HG03280 (cell line): ENCODE measurements around the gene WDR33.

Experiments
- ATAC-seq: cut with Tn5 transposase; IDR thresholded peaks from one replicate; pipeline ENCODE4 v1.9.1; 2021; ENCODE audit warnings: mild to moderate bottlenecking, moderate library complexity; ENCODE audit not compliant: unreplicated experiment

The WDR33 gene

GRCh38 chr2:127721978-127722355 lies 89.0 kb downstream of the WDR33 start:
- ATAC-seq, result no peak

GRCh38 chr2:127721311-127721977 lies 89.5 kb downstream of the WDR33 start:
- no peak for ATAC-seq

DNA sequence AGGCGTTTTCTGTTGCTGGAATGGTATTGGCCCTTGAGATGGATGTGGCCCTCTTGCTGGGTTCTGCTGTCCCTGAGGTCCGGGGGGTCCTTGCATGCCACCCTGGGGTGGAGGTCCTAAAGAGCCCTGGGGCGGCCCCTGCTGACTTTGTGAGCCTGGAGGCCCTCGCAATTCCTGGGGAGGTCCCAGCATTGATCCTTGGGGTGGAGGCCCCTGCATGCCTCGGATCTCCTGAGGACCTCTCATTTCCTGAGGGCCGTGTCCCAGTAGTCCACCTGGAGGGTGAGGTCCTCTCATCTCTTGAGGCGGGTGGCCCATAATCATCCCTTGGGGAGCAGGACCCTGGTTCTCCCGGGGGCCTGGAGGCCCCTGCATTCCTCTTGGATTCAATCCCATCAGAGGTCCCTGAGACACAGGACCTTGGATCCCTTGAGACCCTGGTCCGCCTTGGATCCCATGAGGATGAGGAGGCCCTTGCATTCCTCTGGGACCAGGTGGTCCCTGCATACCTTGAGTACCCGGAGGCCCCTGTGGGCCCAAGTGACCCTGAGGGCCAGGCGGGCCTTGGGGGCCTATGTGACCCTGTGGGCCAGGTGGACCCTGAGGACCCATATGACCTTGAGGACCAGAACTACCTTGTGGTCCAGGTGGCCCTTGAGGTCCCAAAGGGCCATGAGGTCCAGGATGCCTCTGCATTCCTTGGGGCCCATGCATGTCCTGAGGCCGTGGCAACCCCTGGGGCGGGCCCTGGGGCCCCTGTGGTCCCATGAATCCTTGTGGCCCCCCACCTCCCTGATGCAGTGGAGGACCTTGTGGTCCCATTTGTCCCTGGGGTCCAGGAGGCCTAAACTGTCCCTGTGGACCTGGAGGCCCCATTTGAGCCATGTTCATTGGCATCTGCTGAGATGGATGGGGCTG lies 91.4 kb downstream of the WDR33 start:
- ATAC-seq, result no peak

DNA sequence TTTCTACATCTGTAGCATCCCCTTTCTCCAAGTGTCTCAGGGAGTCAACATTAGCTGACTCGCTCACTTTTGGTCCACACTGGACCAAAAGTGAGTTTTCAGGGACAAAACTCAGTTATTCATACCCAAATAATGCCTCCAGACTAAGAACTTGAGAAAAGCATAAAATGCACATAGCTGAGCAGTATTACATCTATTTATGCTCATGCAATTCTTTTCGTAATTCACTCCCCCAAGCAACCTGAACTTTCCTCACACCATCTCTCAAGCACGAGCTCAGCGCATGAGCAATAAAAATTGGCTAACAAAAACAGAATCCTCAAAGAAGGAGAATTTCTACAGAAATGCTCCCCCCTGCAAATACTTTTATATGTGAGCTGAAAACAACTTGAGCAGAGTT lies 92.7 kb downstream of the WDR33 start:
- no peak for ATAC-seq

DNA sequence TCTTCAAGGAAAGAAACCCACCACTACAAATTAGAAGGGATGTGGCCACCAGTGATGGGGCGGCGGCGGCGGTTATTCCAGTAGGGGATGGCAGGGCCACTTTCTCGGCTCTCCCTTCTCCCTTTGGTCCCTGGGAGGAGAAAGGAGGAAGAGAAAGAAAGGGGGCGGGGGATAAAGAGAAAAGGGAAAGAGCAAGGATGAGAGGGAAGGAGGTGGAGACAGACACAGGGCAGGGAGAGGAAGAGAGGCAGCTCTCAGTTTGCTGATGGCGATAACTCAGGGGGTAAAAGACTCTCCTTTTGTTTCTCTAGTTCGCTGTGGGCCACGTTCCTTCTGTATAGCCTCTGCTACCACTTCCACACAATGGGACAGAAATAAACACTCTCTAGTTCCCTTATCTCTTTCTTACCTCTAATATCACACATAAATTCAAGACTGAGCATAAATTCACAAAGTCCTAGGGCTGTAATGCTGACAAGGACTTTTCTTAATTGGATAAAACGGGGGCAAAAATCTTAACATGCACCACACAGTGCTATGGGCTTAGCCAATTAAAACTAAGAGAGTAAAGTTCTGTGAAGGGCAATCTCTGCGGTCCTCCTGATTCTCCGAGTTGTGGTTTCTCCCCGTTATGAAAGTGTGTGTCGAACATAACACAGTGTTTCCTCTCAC lies 95.1 kb downstream of the WDR33 start:
- no peak for ATAC-seq

GRCh38 chr2:127713562-127713961 lies 97.4 kb downstream of the WDR33 start:
- ATAC-seq, result no peak

DNA sequence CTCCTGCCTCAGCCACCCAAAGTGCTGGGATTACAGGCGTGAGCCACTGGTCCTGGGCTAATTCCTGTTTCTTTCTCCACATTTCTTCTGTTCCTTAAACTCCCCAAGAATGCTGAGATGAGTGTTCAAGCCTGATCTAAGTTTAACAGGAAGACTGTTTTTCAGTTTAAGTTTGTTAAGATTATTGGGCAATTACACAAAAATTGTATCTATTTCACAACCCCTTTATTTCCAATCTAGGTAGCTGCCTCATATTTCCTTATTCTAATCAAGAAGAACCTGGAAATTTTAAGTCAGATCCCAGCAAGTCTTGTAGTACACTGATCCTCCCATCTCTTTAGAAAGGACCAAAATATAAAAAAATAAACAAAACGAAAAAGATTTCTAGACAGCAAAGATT lies 98.0 kb downstream of the WDR33 start:
- ATAC-seq, result no peak

DNA sequence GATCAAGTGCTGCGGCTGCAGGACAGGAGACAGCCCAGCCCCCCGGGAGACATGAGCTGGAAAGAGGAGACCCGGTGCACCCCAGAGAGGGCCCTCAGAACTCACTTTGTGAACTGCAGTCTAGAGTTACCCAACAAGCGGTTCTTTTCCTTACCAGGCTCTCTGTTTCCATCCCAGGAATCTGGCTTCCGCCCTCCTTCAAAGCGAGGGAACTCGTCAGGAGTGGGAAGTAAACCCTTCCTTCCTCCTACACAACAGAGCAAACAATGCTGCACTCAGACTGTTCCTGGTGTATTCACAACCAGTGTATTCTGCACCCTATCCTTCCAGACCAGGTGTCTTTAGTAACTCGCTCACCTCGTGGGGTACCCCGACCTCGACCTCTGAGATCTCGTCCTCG lies 101.6 kb downstream of the WDR33 start:
- no peak for ATAC-seq

DNA sequence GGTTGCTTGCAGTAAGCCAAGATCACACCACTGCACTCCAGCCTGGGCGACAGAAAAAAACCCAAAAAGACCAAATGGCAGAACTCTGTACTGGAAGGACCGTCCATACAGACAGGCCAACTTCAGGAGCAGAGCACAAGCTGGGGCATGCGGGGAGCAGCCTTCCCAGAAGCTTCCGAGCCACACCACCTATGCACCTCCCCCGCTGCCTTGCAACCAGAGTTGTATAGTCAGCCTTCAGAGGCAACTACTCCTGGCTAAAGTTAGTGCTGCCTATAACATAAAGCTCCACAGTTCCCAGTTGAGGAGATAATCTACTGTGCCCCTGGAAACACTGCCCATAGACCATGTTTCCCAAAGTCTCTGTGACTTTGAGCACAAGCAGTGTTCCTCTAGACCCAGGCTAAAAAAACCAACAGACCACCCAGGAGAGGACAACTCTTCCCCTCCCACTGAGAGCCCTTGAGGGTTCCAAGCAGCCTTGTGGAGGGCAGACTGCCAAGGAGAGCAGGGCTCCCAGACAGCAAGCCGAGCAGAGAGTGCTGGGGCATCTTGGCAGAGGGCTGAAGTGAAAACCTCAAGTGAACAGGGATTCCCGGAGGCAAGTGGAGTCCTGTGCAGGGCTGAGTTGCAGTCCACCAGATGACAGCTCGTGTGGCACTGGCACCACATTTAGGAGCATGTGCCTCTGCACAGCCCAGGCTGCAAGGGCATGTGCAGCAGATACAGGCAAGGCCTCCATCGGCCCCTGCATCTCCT lies 102.9 kb downstream of the WDR33 start:
- no peak for ATAC-seq

GRCh38 chr2:127706215-127706990 lies 104.6 kb downstream of the WDR33 start:
- no peak for ATAC-seq

DNA sequence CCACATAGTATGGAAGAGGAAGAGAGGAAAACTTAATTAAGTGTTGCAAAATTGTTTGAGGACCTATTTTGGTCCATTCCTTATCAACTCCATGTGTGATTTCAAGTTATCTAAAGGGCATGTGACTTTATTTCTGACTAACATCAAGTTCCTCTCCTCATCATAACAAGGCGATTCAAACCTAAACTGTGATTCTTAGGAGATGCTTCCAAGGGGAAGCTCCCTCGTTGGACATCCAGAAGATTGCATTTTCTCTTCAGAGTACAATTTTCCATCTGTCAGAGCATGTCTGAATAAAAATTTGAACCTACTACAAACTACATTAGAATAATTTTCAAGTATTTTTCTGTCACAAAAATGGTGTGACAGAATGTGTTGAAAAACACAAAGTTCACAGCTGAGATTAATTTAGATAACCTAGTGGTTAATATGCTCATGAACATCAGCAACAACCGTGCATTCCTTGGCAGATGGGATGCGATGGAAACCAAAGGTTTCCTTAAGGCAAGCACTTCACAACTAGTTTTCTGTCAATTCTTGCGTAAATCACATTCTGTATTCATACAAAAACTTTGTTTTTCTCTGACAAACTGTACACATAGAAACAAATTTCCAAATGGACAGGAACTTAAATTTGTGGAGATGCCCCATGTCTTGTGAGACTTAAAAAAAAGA lies 105.4 kb downstream of the WDR33 start:
- no peak for ATAC-seq

- ATAC-seq, result no peak
Observed at GRCh38 chr2:127704641-127705390, 106.2 kb downstream of the WDR33 start.

DNA sequence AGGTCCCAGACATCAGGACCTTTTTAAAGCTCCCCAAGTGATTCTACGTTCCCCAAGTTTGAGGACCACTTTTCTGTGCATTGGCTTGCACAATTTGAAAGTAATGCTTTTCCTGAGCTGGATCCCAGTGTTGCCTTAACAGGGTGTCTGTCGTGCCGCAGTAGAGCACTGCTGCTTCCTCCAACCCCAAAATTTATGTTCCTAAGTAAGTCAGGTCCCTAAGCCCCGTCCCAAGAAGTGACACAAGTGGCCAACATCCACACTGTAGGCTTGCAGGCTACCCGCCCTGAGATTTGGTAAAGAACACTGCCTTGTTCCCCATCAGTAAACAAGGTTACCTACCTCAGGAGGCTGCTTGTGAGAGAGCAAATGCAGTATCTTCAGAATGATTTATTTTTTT lies 107.7 kb downstream of the WDR33 start:
- ATAC-seq, result no peak

DNA sequence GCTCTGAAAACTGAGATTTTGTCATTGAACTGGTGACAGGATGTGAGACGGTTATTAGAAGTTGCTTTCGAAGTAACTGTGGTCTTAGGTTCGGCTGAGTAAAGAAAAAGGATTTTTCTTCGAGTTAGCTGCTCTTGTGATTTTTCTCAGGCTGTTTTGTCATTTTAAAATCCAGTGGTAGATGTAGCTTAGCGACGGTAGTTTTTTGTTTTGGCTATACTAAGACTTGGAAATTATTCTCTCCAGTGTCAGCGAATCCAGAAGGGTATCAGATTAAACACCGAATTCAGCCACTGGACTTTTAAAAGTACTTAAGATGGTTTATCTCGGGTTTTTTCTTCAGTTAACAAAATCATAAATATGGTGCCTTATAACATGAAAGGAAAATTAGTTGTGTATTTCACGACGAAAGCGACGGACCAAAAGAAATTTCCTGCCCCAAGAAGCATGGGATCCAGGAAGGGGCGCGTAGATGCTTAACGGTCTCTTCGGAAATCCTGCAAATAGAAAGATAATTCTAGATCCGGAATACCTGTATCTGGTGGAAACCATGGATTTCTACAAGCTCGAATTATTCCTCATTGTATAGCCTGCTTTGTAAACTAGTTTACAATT lies 108.5 kb downstream of the WDR33 start:
- no peak for ATAC-seq

- peak; percentile 56 for ATAC-seq
Observed at GRCh38 chr2:127701651-127702394, 109.1 kb downstream of the WDR33 start.

GRCh38 chr2:127701193-127701650 lies 109.7 kb downstream of the WDR33 start, which contains the start of gene SFT2D3:
SFT2D3 (plus strand) TSS chr2:127701497; CDS start chr2:127701529, 32 bp downstream.
- peak; percentile 75 for ATAC-seq

DNA sequence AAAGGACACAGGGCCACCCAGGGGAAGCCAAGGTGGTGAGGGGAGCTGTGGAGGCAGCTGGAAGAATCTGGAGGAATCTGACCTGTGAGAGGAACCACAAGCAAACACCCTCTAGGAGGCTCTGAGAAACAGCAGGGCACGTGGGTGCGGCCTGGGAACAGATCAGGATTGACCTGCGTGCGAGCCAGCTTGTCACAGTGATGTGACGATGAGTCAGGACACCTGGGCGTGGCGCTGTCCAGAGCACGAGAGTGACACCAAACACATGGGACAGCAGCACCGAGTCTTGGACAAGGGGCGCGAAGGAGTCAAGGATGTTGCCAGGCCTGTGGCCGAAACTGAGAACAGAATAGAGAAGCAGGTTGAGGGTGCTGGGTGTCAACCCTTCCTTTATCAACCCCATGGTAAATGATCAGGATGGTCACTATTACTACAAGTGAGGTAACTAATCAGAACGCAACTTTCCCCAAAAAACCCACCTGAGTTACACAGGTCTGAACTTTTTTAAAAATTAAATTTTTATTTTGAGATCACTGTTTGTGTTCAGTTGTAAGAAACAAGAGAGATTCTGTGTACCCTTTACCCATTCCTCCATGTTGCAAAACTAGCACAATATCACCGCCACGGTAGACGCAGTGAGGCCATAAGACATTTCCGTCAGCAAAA lies 110.3 kb downstream of the WDR33 start:
- peak; percentile 48 for ATAC-seq
